A673 (cell line): ENCODE results near the gene ADARB2.

Experiments used
- CTCF ChIP-seq: fragments of 300-800, 200-600 bp; sonication (generic); conservative IDR thresholded peaks from 2 replicates; pipeline ENCODE4 v1.5.1; 2017; ENCODE audit warnings: low read depth, mild to moderate bottlenecking, antibody characterized with exemption, low read length, moderate library complexity, mixed read lengths
- EZH2 ChIP-seq: fragments of 200-600 bp; sonication (generic); IDR thresholded peaks from 2 replicates; pipeline ENCODE4 v1.6.1; 2017; ENCODE audit warnings: borderline replicate concordance, low read depth, mild to moderate bottlenecking, mixed read lengths, antibody characterized with exemption, low read length; ENCODE audit not compliant: poor library complexity, severe bottlenecking

DNA sequence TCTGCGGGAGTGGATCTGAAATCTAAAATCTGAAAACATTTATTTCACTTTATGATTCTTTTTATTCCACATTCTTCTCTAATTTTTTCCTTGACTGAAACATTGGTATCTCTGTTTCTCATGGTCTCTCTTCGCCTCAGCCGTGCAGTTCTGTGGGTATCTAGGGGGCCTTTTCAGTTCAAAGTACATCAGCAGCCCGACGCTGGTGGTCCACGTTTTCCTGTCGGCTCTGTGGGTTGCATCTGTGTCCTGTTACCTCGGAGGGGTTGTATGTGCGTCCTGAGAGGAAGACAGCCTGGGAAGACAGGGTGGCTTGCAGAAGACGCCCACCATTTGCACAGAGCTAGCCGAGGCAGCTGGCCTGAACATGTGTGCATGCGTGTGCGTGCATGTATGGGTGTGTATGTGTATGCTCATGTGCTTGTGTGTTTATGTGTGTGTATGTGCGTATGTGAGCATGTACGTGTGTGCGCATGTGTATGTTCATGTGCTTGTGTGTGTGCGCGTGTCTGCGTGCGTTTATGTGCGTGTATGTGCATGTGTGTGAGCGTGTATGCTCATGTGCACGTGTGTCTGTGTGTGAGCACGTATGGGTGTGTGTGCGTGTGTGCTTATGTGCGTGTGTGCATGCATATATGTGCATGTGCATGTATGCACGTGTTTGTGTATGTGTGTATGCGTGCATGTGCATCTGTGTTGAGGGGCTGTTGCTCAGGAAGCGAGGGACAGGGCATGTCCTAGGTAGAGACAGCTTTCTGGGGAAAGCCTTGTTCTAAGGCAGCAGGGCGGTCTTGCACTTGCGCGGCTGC, 211.8 kb downstream of the ADARB2 start:
- TF ChIP-seq CTCF (no peak), EZH2 (no peak)
